AG04450 (cell line): ENCODE data around the gene MED9. TPM values are rescaled to one million over a fixed set of nuclear protein-coding genes. Genes with fewer than 3 reads are reported as not detected.
"Not testable (repeated sequence)": the region's sequence is repeated elsewhere in the genome, so short reads cannot be mapped to it uniquely, and the experiment has no call there.

ENCODE experiments used
- CTCF ChIA-PET: fragments of 300-600, 350-600 bp; formaldehyde crosslinking; extraction: SDS; loops from one replicate; lab custom pipeline; 2022; ENCODE audit warnings: antibody characterized with exemption, inconsistent platforms; lab: Charles Lee
- POLR2A ChIA-PET: fragments of 350-600 bp; formaldehyde crosslinking; extraction: SDS; loops from one replicate; lab custom pipeline; 2021; ENCODE audit warnings: antibody characterized with exemption, inconsistent platforms; lab: Yijun Ruan, JAX
- DNase-seq: peaks from one replicate; pipeline ENCODE4 v3.0.0-alpha.2; 2011; ENCODE audit warnings: low read depth, low spot score
- H3K27ac ChIP-seq: one replicate; pipeline ENCODE4 v1.5.1; 2012; ENCODE audit warnings: low read depth, low read length, control low read depth
- H3K27me3 ChIP-seq: one replicate; pipeline ENCODE4 v1.6.0; 2012; ENCODE audit warnings: low read length; ENCODE audit not compliant: control insufficient read depth, insufficient read depth
- H3K4me3 ChIP-seq: 2 replicates; pipeline ENCODE4 v1.5.1; 2011; ENCODE audit warnings: mild to moderate bottlenecking, low read depth, low read length, control low read depth
- H3K9me3 ChIP-seq: 2 replicates; pipeline ENCODE4 v1.5.1; 2012; ENCODE audit warnings: low read length; ENCODE audit not compliant: control insufficient read depth, insufficient read depth
- polyA plus RNA-seq: library from polyadenylated mRNA; depleted of rRNA; stranded (reverse); fragments of >200 nt; gene quantifications from 2 replicates; pipeline ENCODE4 v1.2.3, GENCODE V29; 2011
- TF ChIP-seq, protein P1 (sequence below): IDR thresholded peaks from 2 replicates; pipeline ENCODE4 v1.5.1; 2011; ENCODE audit warnings: low read depth, low read length, control low read depth, inconsistent platforms

MED9 gene
- polyA plus RNA-seq, 1 experiment = 11.6 TPM

DNA sequence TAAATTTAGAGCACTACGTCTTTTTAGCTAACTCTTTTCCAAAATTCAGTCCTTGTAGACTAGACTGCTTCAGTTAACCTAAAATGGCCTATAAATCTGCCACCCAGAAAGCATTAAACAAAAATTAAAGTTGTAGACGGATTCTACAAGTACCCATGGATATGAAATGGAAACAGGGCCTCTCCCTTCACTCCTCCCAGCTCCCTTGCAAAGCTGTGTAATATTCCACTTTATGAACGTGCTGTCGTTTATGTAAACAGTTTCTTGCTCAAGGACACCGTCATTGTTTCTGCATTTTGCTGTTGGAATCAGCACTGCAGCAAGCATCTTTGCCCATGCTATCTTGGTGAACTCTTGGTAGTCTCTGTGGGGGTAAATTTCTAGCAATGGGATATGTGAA is 5.1 kb downstream of the MED9 start:
- Histone ChIP-seq H3K4me3 (no peak overlapping the region), H3K27me3 (no peaks in the 10 kb centered on the region), H3K9me3 (peaks cover 2% of the 10 kb centered on the region; the same call in 1 of the 2 replicates), H3K27ac (no peak overlapping the region)
- ChIA-PET CTCF (interaction anchor here (0.8 kb wide), 1 partner anchor 15 kb away, joined by 3 read pairs; no protein-coding TSS in a partner anchor), POLR2A (no interaction called here)
- TF ChIP-seq, protein P1, sequence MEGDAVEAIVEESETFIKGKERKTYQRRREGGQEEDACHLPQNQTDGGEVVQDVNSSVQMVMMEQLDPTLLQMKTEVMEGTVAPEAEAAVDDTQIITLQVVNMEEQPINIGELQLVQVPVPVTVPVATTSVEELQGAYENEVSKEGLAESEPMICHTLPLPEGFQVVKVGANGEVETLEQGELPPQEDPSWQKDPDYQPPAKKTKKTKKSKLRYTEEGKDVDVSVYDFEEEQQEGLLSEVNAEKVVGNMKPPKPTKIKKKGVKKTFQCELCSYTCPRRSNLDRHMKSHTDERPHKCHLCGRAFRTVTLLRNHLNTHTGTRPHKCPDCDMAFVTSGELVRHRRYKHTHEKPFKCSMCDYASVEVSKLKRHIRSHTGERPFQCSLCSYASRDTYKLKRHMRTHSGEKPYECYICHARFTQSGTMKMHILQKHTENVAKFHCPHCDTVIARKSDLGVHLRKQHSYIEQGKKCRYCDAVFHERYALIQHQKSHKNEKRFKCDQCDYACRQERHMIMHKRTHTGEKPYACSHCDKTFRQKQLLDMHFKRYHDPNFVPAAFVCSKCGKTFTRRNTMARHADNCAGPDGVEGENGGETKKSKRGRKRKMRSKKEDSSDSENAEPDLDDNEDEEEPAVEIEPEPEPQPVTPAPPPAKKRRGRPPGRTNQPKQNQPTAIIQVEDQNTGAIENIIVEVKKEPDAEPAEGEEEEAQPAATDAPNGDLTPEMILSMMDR = no peak
- DNase-seq = no peak

- H3K27ac ChIP-seq = no peak overlapping the region
Measured at GRCh38 chr17:17484451-17484899, 7.7 kb downstream of the MED9 start.

DNA sequence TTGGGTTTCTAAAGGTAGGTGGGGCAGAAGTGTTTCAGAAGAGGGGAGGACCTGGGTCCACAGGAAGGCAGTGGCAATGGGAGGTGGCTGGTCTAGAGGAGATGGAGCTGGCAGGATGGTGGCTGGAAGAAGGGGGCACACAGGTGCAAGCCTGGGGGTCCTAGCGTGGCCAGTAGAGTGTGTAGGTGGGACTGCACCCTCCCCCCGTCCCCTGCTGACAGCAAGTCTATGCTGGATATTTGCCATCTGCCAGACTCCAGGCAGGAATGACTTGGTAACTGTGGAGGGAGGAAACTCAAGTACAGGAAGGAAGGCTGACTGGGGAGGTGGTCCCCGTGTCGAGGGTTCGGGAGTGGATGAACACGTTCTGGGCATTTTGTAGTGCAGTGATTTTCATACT is 8.6 kb downstream of the MED9 start:
- H3K27ac ChIP-seq = no peak overlapping the region
- POLR2A ChIA-PET = no interaction called here
- no peak overlapping the region for H3K4me3 ChIP-seq
- no peak for DNase-seq
- H3K27me3 ChIP-seq = no peaks in the 10 kb centered on the region
- CTCF ChIA-PET = no interaction called here
- H3K9me3 ChIP-seq = peaks cover 2% of the 10 kb centered on the region; the same call in 1 of the 2 replicates
- TF ChIP-seq, protein P1 = no peak

More at GRCh38 chr17:17484451-17484899, 7.7 kb downstream of the MED9 start:
- Histone ChIP-seq H3K4me3 (no peak overlapping the region), H3K9me3 (peaks cover 2% of the 10 kb centered on the region; the same call in 1 of the 2 replicates), H3K27me3 (no peaks in the 10 kb centered on the region)
- TF ChIP-seq, protein P1 = no peak
- no peak for DNase-seq
- POLR2A ChIA-PET = no interaction called here
- CTCF ChIA-PET = no interaction called here

DNA sequence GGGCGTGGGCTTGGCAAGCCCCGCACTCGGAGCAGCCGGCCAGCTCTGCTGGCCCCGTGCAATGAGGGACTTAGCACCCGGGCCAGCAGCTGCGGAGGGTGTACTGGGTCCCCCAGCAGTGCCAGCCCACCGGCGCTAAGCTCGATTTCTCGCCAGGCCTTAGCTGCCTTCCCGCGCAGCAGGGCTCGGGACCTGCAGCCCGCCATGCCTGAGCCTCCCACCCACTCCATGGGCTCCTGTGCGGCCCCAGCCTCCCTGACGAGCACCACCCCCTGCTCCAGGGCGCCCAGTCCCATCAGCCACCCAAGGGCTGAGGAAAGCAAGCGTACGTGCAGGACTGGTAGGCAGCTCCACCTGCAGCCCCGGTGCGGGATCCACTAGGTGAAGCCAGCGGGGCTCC is 9.6 kb downstream of the MED9 start:
- DNase-seq, H3K27ac ChIP-seq, H3K27me3 ChIP-seq, H3K9me3 ChIP-seq, H3K4me3 ChIP-seq, POLR2A ChIA-PET, CTCF ChIA-PET: not testable (repeated sequence)

GRCh38 chr17:17487998-17488397 is 11.2 kb downstream of the MED9 start:
- ChIA-PET POLR2A (no interaction called here), CTCF (no interaction called here)
- Histone ChIP-seq H3K27me3 (no peaks in the 10 kb centered on the region), H3K4me3 (no peak overlapping the region), H3K27ac (no peak overlapping the region), H3K9me3 (peaks cover 2% of the 10 kb centered on the region; the same call in 1 of the 2 replicates)
- DNase-seq = no peak
- TF ChIP-seq, protein P1 = no peak
